ENCODE measurements around the gene ROBO1. TPM values are rescaled to one million over a fixed set of nuclear protein-coding genes. Genes with fewer than 3 reads are reported as not detected.

The ROBO1 gene
- polyA plus RNA-seq, 1 donor (not counting 4 experiments of a cell fraction or from before 2014, with no cell fraction given) = 27.1 TPM

DNA sequence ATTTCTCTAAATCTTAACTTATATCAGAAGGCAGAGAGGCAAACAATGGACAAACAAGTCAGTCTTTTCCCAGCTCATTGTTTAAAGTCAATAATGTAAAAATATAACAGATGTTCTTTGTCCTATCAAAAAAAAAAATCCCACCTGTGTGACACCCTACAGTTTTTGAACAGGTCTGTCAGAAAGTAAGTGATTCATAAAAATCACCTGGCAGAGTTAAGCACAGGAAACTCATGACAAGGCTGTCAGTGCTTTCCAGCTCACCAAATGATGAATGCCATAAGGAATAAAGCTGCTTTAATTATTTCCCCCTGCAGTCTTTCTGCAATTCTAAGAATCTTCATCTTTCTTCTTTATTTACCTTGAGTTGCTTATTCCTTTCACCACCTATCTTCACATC, 30.3 kb downstream of the ROBO1 start:
- Histone ChIP-seq H3K4me2 (ENCODE audit: control insufficient read depth, extremely low read depth, insufficient read depth, low read depth, low read length) (no peak overlapping the region), H3K27ac (ENCODE audit: control insufficient read depth, insufficient read depth, low read length) (no peak overlapping the region), H3K4me1 (ENCODE audit: control insufficient read depth, extremely low read depth, insufficient read depth, low read length) (no peaks in the 10 kb centered on the region), H3K9me1 (ENCODE audit: control insufficient read depth, extremely low read depth, insufficient read depth, low read length) (no peaks in the 10 kb centered on the region), H3K9me3 (ENCODE audit: control insufficient read depth, low read depth, low read length) (no peaks in the 10 kb centered on the region), H2AFZ (ENCODE audit: control insufficient read depth, low read length) (no peak overlapping the region), H3K9ac (ENCODE audit: control insufficient read depth, extremely low read depth, insufficient read depth, low read length) (no peak overlapping the region), H3K79me2 (ENCODE audit: control insufficient read depth, insufficient read depth, low read length) (no peaks in the 10 kb centered on the region), H3K4me3 (ENCODE audit: control insufficient read depth in 2 of 3, extremely low read depth in 1 of 3, insufficient read depth in 2 of 3, low read depth in 1 of 3, low read length in 3 of 3) (no peak overlapping the region), H4K20me1 (ENCODE audit: control insufficient read depth, extremely low read depth, insufficient read depth, low read length) (no peaks in the 10 kb centered on the region), H3K36me3 (ENCODE audit: control insufficient read depth in 2 of 2, extremely low read depth in 1 of 2, insufficient read depth in 2 of 2, low read length in 2 of 2) (no peaks in the 10 kb centered on the region), H3K27me3 (ENCODE audit: control insufficient read depth, extremely low read depth, insufficient read depth, low read length) (no peaks in the 10 kb centered on the region)
- no peak for TF ChIP-seq EZH2 (IDR thresholded peaks at IDR 0.05; ENCODE audit: low read length)
- TF ChIP-seq, protein P1, sequence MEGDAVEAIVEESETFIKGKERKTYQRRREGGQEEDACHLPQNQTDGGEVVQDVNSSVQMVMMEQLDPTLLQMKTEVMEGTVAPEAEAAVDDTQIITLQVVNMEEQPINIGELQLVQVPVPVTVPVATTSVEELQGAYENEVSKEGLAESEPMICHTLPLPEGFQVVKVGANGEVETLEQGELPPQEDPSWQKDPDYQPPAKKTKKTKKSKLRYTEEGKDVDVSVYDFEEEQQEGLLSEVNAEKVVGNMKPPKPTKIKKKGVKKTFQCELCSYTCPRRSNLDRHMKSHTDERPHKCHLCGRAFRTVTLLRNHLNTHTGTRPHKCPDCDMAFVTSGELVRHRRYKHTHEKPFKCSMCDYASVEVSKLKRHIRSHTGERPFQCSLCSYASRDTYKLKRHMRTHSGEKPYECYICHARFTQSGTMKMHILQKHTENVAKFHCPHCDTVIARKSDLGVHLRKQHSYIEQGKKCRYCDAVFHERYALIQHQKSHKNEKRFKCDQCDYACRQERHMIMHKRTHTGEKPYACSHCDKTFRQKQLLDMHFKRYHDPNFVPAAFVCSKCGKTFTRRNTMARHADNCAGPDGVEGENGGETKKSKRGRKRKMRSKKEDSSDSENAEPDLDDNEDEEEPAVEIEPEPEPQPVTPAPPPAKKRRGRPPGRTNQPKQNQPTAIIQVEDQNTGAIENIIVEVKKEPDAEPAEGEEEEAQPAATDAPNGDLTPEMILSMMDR (optimal IDR thresholded peaks at IDR 0.05 in 1 of 3, IDR thresholded peaks at IDR 0.05 in 1 of 3, conservative IDR thresholded peaks at IDR 0.05 in 1 of 3; ENCODE audit: extremely low read depth in 1 of 3, insufficient read depth in 2 of 3, low read length in 3 of 3) = no peak
- dilution Hi-C loops (cut with MboI; ENCODE audit: extremely low pct_ligation_motif_present, low sequenced_read_pairs) = no loop called here
- DNase-seq (ENCODE audit: low read depth, low spot score) (no peak), FAIRE-seq (no peak)

DNA sequence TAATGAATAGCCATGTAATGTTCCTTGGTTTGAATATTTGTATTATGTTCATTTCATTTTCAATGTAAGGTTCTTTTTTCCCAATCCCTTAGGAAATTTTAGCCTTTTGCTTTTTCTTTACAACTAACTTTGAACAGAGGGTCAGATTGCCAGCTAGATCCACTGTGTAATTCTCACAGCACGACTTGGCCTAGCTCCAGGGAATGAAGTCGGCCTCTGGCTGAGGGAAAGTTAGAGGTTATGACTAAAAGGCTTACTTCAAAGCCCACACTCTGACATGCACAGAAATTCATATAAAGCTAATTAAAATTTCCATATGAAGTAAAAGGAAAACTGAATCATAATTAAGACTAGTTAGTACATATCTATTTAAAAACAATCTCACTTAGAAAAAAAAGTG, 38.7 kb downstream of the ROBO1 start:
- no peak overlapping the region for H3K9ac ChIP-seq (ENCODE audit: control insufficient read depth, extremely low read depth, insufficient read depth, low read length)
- no peaks in the 10 kb centered on the region for H3K9me1 ChIP-seq (ENCODE audit: control insufficient read depth, extremely low read depth, insufficient read depth, low read length)
- no peak overlapping the region for H3K4me2 ChIP-seq (ENCODE audit: control insufficient read depth, extremely low read depth, insufficient read depth, low read depth, low read length)
- no peak overlapping the region for H3K4me3 ChIP-seq (ENCODE audit: control insufficient read depth in 2 of 3, extremely low read depth in 1 of 3, insufficient read depth in 2 of 3, low read depth in 1 of 3, low read length in 3 of 3)
- H3K27ac ChIP-seq (ENCODE audit: control insufficient read depth, insufficient read depth, low read length) = no peak overlapping the region
- dilution Hi-C loops (cut with MboI; ENCODE audit: extremely low pct_ligation_motif_present, low sequenced_read_pairs) = no loop called here
- no peaks in the 10 kb centered on the region for H3K4me1 ChIP-seq (ENCODE audit: control insufficient read depth, extremely low read depth, insufficient read depth, low read length)
- no peak for FAIRE-seq
- no peaks in the 10 kb centered on the region for H4K20me1 ChIP-seq (ENCODE audit: control insufficient read depth, extremely low read depth, insufficient read depth, low read length)
- no peaks in the 10 kb centered on the region for H3K9me3 ChIP-seq (ENCODE audit: control insufficient read depth, low read depth, low read length)
- no peaks in the 10 kb centered on the region for H3K79me2 ChIP-seq (ENCODE audit: control insufficient read depth, insufficient read depth, low read length)
- H3K27me3 ChIP-seq (ENCODE audit: control insufficient read depth, extremely low read depth, insufficient read depth, low read length) = no peaks in the 10 kb centered on the region
- no peaks in the 10 kb centered on the region for H3K36me3 ChIP-seq (ENCODE audit: control insufficient read depth in 2 of 2, extremely low read depth in 1 of 2, insufficient read depth in 2 of 2, low read length in 2 of 2)
- no peak overlapping the region for H2AFZ ChIP-seq (ENCODE audit: control insufficient read depth, low read length)
- no peak for DNase-seq (ENCODE audit: low read depth, low spot score)
- TF ChIP-seq EZH2 (IDR thresholded peaks at IDR 0.05; ENCODE audit: low read length) = no peak
- TF ChIP-seq, protein P1 (optimal IDR thresholded peaks at IDR 0.05 in 1 of 3, IDR thresholded peaks at IDR 0.05 in 1 of 3, conservative IDR thresholded peaks at IDR 0.05 in 1 of 3; ENCODE audit: extremely low read depth in 1 of 3, insufficient read depth in 2 of 3, low read length in 3 of 3) = no peak
